Non-pigmented ciliary epithelial cell (primary cell): ENCODE data around the gene PIEZO2.
"Not testable (repeated sequence)": the region's sequence is repeated elsewhere in the genome, so short reads cannot be mapped to it uniquely, and the experiment has no call there.

Experiments
- DNase-seq: peaks from one replicate; pipeline ENCODE4 v3.0.0-alpha.2; 2010; ENCODE audit warnings: low read depth

PIEZO2 gene

DNA sequence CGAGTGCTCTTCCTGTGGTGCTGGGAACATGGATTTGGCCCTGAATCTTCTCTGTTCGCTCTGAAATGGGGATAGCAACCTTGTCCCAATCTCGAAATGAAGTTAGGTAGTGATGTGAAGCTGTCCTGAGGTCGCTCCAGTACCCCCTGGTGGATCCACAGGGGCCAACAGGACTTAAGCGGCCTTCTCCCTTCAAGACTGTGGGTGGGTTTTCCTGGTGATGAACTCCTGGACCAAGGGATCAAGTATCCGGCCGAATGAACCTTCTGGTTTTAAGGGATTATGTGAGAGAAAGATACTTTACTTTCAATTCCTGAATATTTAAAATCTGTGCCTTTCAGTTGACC is 467.0 kb downstream of the PIEZO2 start:
- DNase-seq, result no peak

DNA sequence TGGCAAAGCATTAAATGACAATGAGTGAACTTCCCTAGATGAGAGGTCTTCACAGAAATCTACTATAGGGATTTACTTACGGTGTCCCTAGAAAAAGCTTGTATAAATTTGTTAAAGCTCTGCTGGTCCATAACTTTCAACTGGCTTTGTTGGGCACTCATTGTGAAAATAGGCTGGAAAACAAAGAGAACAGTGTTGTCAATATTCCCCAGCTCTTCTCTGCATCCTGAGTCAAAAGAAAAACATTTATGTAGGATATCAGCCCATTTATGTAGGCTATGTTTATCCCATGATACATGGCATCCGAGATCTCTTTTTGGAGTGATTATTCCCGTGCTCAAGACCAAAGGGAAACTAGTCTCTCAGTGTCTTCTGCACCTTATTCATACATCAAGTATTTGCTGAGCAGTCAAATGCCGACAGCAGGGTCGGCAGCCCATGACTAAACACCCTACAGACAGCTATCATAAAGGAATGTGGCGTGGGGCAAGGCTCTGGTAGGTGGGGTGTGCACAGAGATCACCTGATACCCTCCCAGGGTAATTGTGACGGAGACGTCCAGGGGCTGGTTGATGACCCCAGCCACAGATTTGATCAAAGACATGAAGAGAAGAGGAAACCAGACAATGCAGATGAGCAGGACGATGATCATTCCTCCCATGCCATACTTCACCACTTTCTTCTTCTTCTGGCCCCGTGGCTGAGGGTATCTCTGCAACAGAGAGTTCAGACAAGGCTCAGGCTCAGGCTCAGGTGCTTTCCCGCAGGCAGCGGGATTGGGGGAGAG is 467.6 kb downstream of the PIEZO2 start:
- no peak for DNase-seq

DNA sequence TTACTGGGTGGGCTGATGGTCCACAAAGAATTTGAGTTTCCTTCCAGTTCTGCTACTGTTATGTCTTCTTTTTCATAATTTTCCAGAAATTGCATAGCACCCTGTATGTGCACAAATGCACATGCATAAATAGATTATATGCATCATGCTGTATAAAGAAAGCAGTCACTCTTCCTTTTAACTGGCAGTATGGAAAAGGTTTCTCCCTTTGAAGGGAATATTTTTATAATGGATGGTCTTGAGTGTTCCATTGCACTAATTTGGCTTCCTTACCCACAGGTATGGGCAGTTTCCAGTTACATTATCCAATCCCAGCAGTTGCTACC is 469.1 kb downstream of the PIEZO2 start:
- DNase-seq, result no peak

DNA sequence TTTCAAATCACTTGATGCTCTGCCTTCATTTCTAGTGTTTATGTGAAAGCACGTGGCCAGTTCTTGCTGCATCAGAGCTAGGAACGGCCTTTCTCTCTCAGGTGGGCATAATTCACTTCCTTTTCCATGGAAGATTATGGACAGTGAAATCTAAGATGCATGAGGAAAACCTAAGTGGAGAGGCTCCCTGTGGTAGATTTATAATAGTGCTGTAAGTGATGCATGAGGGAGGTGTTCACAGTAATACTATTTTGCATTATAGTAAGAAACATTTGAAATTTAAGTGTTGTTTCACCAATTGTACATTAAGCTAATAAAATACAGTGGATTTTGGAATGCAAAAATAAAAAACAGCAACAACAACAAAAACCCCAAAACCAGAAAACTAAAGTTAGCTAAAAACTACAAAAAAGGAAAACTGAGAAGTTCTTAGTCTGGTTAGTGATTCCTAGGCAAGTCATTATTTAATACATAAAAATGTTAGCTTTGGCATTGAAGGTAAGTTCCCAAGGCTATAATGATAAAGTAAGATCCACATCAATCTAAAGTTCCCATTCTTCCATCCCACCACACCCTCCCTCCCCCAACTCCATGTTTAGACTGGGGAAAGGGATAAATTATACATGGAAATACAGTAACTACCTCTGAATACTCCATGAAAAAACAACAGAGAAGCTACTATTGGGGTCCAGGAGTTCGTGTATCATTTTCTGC is 469.7 kb downstream of the PIEZO2 start:
- no peak for DNase-seq

DNA sequence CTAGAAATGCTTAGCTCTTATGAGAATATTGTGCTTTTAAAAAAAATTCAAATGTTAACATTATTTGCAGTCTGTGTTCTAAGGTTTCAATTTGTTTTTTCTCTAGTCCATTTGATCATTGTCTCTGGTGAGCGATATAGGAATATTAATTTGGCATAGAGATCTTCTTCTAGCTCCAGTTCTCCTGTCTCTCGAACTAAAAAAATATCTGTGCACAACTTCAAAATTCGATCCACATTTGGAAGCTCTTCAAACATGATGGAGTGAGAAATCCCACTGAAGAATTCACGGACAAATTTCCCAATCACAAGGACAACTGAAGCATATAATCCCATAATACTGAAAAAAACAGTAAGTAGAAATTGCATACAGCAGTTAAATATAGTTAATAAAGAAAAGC is 477.9 kb downstream of the PIEZO2 start:
- DNase-seq, result no peak

DNA sequence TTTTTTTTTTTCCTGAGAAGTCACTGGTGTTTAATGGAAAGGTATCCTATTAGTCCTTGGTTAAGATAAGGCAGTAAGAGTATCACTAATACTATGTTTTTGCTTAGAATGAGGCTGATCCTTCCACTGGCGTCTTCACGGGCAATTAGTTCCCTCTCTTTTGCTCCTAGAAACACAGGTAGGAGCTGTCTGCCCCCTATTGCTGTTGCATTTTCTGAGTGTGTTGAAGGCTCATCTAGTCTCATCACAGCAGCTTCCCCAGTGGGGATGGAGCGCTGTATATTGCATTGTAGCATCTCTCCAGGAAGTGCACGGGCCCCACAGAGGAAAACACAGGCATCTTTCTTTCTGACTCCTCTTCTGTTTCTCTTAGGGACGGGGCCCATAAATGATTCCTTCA is 478.5 kb downstream of the PIEZO2 start:
- no peak for DNase-seq

DNA sequence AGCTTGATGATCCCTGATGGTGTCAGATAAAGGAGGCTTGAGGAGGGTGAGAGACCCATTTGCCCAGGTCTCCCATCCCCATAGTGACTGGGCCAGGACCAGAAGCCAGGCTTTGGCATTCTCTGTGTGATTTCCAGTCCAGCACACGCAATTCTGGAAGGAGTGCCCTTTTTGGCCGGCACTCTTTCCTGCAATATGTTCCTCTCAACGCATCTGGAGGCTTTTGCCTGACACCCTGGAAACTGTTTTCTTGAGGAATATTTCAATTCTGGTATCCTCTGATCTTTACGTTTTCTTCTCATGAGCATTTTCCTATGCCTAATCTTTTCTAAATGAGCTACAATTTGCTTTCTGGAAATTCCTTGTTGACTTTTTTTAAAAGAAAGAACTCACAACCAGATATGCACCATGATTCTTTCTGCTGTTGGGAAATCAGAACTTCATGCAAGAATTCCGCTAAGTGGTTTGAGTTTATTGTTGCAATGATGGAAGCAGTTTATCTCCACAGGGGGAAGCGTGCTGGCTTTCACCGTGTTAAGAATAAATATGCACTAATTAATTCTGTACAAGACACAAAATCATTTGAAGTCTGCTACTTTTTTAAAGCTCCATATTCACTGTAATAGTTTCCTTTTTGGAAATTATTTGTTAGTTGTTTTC is 479.8 kb downstream of the PIEZO2 start:
- no peak for DNase-seq

DNA sequence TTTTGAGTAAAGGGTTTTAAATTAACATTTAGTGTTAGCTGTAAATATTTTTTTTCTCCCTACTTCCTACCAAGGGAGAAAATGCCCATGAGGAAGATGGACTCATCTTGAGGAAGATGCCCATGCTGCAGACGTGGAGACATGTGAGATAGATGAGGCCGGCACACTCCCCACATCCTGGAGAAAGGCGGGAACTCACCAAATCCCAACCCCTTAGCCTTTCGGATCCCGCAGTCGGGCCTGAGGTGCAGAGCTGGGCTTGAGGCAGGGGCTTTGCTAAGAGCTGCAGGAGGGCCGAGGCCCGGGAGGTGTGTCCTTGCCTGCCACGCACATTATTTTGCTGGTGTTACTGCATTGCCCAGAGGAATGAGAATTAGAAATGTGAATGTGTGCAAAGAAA is 485.6 kb downstream of the PIEZO2 start:
- no peak for DNase-seq

DNA sequence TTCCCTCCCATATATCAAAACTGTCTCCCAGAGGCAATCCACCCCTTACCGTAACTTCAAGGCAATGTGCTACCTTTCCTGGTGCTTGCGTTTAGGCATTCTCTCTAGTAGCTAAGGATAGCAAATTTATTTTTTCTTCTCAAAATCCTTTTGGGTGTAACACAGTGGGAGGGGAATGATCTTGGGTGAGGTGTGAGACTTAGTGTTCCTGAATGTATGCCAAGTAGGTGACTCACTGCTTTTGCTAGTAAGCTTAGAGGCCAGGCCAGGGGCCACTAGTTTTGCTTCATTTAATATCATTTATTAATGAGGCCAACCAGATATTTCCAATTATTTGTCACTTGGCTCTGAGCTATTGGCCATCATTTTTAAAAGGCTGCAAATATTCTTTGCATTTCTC is 488.1 kb downstream of the PIEZO2 start:
- DNase-seq, result no peak

DNA sequence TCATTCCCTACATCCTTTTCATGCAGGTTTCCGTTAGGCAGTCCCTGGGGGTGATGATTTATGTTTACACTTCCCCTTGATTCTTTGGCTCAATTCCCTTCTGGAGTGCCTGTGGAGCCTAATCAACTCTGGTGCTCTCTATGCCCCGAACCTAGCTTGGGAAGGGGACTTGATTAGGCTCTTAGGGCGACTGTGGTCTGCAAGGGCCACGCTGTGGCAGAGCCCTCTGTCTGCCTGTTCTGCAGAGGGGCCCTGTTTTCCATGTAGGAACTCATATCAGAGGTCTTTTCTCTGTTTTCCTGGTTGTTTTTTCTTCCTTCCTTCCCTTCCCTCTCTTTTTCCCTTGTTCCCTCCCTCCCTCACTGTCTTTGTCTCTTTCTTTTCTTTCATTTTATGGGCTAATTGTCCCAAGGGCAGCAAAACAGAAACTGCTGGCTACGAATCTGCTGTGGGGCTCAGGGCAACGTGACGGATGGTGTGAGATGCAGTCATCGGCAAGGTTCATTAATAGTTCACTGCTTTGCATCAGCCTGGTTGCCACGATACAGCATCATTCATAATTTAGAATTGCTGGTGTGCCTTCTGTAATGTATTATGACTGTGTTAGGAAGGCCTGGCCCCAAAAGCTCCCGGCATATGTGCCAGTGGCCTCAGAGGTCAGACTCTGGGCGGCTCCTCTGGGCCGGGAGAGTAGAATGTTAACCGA is 489.0 kb downstream of the PIEZO2 start:
- DNase-seq, result no peak

DNA sequence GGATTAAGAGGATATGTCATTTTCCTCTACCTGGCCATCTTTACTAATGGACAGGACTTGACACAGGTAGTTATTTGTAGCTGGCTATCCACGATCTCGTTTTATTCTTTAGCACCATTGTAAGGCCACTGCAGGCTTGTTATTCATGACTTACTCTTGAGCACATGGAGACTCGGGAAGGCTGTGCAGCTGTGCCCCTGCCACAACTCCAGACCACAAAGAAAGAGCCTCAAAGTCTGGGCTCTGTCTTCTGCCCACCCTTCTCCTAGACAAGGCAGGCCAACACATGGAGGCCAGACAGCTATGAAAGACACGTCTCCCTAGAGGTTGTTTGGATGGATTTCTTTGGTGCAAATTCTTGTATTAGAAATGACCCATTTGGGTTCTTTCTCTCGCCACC is 489.8 kb downstream of the PIEZO2 start:
- DNase-seq, result no peak

DNA sequence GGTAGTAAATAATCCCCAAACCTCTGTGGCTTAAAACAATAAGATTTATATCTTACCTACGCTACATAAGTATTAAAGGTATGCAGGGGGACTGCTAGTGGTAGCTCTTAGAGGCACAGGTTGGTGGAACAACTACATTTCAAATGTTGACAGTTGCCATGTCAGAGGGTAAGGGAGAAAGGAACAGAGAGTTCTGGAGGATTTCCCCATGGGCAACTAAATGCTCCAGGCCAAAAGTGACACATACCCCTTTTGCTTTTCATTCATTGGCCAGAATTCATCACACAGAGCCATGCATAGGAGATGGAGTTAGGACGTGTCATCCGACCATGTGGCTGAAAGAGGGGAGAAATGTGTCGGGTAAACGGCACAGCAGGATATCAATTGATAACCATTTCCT is 490.4 kb downstream of the PIEZO2 start:
- DNase-seq, result no peak

DNA sequence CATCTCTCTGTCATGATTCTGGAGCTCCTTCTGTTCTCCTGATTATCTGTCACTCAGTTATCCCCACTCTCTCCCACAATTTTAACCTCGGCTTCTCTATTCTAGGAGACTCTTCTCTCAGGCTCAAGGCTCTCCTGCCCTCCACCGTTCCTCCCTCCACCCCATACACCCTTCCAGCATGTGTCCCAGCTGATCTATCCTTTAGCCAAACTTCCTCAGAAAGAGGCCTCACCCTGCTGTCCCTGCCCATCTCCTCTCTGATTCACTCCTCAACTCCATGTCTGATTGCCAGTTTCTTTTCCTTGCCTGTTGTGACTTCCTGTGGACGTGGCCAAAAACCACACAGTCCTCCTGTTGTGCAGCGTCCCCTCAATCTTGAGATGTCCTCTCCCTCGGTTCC is 505.4 kb downstream of the PIEZO2 start:
- DNase-seq, result not testable (repeated sequence)

DNA sequence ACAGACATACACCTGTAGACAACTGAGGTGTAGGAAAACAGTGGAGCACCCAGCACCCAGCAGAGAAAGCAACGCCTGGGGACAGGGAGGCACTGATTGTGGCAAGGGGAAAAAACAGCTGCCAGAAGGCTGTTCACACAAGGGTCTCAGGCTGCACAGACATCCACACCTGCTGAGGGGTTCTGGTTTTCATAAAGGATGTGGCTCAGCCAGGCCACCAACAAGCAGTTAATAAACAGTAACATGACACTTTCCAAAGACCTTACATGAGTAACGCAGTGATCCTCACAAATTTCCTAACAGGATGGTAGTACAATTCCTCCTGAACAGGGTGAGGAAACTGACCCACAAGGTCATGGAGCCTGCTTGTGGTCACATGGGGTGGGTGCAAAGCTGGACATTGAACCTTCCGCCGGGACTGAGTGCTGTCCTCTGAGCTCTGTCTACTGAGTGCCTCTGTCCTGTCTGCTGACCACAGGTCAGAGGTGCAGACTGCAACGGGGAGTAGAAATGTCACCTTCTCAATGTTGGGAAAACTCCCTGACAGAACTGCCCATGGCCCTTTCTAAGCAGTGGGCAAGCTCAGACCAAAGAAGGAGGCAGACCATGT is 506.3 kb downstream of the PIEZO2 start:
- DNase-seq, result not testable (repeated sequence)

DNA sequence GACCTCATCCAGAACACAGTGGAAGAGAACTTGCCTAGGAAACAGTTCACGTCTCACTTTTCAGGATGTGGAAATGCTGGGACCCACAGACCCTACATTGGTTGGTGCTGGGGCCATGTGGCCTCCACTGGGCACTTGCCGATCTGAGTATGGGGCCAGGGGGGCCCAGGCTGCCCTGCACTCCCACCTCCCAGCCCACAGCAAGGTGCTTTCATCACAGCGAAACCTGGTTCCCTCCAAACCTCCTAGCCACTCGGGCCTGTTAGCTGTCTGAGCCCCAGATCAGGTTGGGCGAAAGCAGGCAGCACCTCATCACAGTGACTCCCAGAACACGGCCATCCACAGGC is 510.9 kb downstream of the PIEZO2 start:
- not testable (repeated sequence) for DNase-seq

DNA sequence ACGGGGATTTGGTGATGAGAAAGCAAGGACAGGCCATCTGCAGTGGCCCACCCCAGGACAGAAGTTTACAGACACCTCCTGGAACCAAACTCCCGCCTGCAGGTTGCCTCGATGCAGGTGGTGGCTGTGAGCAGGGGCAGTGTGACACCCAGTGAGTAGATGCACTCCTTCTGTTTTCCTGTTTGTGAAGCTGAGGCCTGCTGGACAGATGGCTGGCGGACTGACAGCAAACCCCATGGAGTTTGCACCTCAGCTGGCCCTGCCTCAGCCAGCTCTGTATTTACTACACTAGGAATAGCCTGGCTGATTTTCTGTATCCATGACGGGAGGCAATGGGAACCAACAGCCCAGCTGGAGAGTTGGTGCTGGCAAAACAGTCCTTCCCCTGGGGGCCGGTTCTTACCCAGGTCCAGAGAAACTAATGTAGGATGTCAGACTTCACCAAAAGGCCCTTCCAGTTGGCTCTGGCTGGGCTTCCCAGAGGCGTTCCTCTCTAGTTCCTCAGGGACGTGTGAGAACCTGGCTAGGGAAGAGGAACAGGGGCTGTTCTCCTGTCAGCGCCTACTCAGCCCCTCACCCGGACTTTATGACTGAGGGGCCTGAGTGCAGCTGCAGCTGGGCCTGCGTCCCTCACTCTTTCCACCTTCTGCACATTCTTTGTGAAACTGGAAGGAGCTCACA is 511.4 kb downstream of the PIEZO2 start:
- DNase-seq, result not testable (repeated sequence)

DNA sequence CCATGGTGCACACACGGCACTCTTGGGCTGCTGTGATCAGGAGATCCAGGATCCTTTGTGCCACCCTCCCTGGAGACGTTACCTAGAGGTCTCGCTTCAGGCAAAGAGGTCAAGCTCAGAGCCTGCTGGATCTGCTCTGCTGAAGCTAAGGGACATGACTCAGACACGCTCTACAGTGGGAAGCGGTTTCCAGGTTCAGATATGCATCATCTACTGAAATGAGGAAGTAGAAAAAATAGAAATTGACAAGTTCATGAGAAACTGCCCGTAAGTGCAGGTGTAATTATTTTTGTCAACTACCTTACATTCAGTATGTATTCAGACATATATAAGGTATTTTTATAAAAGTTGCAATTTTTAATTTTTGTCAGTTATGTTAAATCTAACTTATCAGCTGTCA is 520.3 kb downstream of the PIEZO2 start:
- not testable (repeated sequence) for DNase-seq

DNA sequence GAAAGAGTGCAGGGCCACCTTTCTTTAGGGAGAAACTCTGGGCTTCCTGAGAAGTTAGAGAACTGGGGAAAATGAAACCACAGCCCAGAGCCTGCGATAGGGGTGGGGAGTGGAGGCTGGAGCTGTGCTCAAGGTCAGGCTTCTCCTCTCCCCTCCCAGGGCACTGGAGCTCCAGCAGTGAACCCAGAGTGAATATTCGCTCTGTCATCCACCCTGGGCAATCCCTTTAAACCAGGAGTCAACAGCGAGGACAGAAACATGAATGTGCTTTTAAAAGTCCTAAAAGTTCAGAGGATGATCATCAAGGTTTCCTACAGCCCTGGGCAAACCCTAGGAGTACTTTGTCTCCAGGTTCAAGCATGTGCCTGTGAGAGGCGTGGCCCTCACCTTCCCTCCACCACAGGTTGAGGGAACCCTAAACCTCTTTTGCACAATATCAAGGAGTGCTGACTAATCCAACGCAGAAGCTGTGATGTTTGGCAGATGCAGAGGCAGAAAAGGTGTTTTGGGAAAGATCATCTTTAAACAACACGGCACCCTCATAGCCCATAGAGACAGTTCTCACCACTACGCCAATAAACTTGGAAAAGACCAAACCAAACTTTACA is 522.7 kb downstream of the PIEZO2 start:
- not testable (repeated sequence) for DNase-seq

DNA sequence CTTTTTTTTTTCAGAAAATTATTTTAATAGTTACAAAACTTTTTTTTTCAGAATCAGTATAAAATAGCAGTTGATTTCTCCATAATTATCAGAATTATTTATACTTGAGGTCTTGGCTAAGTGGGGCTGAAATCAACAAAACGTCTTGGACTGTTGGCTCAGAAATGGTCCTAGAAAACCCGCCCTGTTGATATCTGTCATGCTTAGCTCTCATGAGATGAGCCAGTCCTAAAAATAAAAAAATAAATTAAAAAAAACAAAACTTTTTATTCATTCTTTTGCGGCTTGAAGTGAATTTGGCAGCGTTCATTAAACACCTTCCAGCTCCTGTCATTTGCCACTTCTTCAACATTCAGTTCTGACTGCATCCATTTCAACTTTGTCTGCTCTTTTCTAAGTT is 525.8 kb downstream of the PIEZO2 start:
- not testable (repeated sequence) for DNase-seq

DNA sequence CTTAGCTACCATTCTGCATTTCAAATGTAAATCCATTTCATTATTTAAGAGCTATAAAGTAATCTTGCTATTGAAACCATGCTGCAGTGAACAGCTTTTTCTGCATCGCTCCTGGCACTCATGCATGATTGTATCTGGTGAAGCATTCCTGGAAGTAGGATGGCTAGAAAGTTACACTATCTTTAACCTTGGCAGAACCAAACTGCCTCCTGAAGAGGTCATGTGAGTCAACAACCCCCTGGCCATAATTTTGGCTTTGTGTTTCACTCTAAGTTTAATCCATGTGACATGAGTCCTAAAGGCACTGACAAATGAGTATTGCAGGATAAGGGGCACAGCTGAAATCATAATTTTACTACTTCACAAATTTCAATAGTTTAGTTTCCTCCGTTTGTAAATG is 526.4 kb downstream of the PIEZO2 start:
- DNase-seq, result not testable (repeated sequence)

DNA sequence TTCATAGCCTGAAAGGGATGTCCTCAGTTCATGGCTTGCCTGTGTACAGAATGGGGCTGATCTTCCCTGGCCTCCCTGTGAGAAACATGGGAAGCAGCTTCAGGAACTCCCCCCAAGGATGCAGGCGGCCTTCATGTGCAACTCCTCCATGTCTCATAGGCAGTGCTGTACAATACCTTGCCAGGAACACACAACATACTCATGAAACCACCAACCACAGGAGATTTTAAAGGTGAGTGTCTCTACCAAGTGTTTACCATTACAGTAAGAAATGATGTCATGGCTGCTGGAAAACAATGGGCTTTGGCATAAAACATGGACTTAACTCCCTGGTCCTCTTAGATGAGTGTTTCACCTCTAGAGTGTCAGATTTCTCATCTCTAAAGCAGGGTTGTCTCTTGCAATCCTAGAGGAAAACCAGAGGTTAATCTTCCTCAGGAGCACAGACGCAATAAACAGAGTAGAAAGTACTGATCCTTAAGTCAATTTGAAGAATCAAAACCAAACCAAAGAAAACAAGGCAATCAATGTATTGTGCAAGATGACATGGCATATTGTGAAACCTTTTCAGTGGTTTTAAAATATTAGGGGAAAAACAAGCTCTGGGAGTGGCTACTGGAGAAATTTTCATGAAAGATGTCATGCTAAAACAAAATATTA is 528.6 kb downstream of the PIEZO2 start:
- not testable (repeated sequence) for DNase-seq
